ENCODE results near the gene HCST.

HCST gene, protein sequence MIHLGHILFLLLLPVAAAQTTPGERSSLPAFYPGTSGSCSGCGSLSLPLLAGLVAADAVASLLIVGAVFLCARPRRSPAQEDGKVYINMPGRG

DNA sequence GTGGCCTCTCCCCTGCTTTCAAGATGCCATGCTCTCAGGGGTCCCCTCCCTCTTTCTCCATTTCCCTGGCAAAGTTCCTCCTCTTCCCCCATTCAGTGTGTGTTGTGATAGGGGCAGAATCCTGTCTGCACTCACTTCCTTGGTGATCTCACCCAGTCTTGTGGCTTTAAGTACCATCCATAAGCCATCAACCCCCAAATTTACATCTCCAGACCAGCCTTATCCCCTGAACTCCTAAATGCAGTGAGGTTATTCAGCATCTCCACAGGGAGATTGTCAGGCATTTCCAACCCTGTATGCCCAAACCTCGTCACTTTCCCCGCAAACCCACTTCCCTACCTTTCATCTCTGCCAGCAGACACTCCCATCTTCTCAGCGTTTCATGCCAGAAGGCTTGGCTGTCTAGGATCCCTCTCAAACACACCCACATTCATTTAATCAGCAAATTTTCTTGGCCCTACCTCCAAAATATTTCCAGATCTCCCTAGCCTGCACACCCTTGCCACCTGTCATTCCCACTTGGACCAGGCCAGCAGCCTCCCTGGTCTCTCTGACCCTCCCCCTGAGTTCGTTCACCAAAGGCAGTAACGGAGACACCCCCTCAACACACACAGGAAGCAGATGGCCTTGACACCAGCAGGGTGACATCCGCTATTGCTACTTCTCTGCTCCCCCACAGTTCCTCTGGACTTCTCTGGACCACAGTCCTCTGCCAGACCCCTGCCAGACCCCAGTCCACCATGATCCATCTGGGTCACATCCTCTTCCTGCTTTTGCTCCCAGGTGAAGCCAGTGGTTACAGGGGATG lies at the start of gene HCST:
Gene HCST (plus strand): TSS at position 676 of the 808 bp plus-strand sequence. CDS start 65 bp downstream, at position 741.
- peak within 1 kb of the TSS; percentile 58 for H3K4me3 ChIP-seq (replicated peaks; ENCODE audit: low read depth, low read length)

DNA sequence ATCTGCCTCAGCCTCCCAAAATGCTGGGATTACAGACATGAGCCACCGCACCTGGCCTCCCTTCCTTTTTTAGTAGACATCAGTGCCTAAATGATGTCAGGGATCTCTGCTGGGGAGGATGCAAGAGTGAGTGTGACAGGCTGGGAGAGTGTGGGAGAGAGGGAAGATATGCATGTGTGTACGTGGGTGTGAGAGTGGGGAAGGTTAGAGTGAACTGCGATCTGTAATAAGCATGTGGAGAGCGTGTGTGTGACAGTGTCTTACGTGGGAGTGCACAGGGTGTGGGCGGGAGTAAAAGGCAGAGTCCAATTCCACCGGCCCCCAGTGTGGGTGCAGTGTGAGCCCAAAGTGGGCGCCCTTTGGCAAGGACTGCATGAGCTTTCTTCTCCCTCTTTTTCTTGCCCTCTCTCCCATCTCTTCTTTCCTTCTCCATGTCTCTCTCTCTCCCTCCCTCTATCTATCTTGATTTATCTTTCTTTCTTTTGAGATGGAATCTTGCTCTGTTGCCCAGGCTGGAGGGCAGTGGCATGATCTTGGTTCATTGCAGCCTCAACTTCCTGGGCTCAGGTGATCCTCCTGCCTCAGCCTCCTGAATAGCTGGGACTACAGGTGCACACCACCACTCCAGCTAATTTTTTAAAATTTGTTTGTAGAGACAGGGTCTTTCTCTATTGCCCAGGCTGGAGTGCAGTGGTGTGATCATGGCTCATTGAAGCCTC lies 49.1 kb upstream of the HCST start:
- no peaks in the 10 kb centered on the region for H3K36me3 ChIP-seq (ENCODE audit: control insufficient read depth, insufficient read depth, low read length)
- TF ChIP-seq, protein P1, sequence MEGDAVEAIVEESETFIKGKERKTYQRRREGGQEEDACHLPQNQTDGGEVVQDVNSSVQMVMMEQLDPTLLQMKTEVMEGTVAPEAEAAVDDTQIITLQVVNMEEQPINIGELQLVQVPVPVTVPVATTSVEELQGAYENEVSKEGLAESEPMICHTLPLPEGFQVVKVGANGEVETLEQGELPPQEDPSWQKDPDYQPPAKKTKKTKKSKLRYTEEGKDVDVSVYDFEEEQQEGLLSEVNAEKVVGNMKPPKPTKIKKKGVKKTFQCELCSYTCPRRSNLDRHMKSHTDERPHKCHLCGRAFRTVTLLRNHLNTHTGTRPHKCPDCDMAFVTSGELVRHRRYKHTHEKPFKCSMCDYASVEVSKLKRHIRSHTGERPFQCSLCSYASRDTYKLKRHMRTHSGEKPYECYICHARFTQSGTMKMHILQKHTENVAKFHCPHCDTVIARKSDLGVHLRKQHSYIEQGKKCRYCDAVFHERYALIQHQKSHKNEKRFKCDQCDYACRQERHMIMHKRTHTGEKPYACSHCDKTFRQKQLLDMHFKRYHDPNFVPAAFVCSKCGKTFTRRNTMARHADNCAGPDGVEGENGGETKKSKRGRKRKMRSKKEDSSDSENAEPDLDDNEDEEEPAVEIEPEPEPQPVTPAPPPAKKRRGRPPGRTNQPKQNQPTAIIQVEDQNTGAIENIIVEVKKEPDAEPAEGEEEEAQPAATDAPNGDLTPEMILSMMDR (IDR thresholded peaks at IDR 0.05; ENCODE audit: insufficient read depth, low read length, poor library complexity, severe bottlenecking): no peak
- H3K27me3 ChIP-seq (replicated peaks; ENCODE audit: control insufficient read depth, insufficient read depth, low read length): peaks cover 2% of the 10 kb centered on the region
- no peak for DNase-seq (ENCODE audit: extremely low read depth, insufficient read length)
- no peak overlapping the region for H3K4me3 ChIP-seq (replicated peaks; ENCODE audit: low read depth, low read length)

More for the DNA sequence above, at the start of gene HCST:
- TF ChIP-seq, protein P1 (IDR thresholded peaks at IDR 0.05; ENCODE audit: insufficient read depth, low read length, poor library complexity, severe bottlenecking): peak; percentile 2
- Histone ChIP-seq H3K27me3 (replicated peaks; ENCODE audit: control insufficient read depth, insufficient read depth, low read length) (no peaks in the 10 kb centered on the region), H3K36me3 (ENCODE audit: control insufficient read depth, insufficient read depth, low read length) (peaks cover 10% of the 10 kb centered on the region)
- peak; percentile 66 for DNase-seq (ENCODE audit: extremely low read depth, insufficient read length)

DNA sequence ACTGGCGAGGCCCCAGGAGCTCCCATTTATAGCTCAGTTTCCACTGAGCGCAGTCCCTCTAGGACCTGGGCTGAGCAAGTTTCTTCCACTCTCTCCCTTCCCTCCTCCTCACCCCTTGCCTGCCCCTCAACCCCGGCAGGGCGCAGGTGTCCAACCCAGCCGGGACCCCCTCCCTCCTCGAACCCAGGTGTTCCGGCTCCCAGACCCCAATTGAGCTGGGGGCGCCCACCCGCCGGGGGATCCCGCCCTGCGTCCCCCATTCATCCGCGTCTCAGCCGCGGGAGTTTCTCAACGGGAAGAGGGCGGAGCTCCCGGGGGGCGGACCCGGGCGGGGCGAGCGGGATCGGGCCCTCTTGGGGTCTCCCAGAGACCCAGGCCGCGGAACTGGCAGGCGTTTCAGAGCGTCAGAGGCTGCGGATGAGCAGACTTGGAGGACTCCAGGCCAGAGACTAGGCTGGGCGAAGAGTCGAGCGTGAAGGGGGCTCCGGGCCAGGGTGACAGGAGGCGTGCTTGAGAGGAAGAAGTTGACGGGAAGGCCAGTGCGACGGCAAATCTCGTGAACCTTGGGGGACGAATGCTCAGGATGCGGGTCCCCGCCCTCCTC lies 45.7 kb upstream of the HCST start, which contains the start of gene KIRREL2:
Gene KIRREL2 (plus strand): TSS at position 366 of the 604 bp plus-strand sequence. CDS start 209 bp downstream, at position 575.
- H3K36me3 ChIP-seq (ENCODE audit: control insufficient read depth, insufficient read depth, low read length): no peaks in the 10 kb centered on the region
- peaks cover 5% of the 10 kb centered on the region for H3K27me3 ChIP-seq (replicated peaks; ENCODE audit: control insufficient read depth, insufficient read depth, low read length)
- peak within 1 kb of the TSS; percentile 51 for H3K4me3 ChIP-seq (replicated peaks; ENCODE audit: low read depth, low read length)
- TF ChIP-seq, protein P1 (IDR thresholded peaks at IDR 0.05; ENCODE audit: insufficient read depth, low read length, poor library complexity, severe bottlenecking): no peak
- no peak for DNase-seq (ENCODE audit: extremely low read depth, insufficient read length)

DNA sequence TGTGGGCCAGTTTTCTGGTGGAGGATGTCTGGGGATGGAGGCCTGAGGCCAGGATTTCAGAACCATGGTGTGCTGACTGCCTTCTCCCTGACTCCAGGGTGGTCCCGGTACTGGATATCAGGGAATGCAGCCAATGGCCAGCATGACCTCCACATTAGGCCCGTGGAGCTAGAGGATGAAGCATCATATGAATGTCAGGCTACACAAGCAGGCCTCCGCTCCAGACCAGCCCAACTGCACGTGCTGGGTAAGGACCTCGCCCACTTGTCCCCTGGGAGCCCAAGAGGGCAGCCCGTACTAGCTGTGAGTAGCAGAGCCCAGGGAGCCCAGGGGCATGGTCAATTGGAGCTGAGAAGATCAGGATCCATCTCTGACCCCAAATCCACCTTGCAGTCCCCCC lies 44.0 kb upstream of the HCST start:
- Histone ChIP-seq H3K27me3 (replicated peaks; ENCODE audit: control insufficient read depth, insufficient read depth, low read length) (peaks cover 3% of the 10 kb centered on the region), H3K4me3 (replicated peaks; ENCODE audit: low read depth, low read length) (no peak overlapping the region), H3K36me3 (ENCODE audit: control insufficient read depth, insufficient read depth, low read length) (no peaks in the 10 kb centered on the region)
- DNase-seq (ENCODE audit: extremely low read depth, insufficient read length): no peak
- TF ChIP-seq, protein P1 (IDR thresholded peaks at IDR 0.05; ENCODE audit: insufficient read depth, low read length, poor library complexity, severe bottlenecking): no peak

DNA sequence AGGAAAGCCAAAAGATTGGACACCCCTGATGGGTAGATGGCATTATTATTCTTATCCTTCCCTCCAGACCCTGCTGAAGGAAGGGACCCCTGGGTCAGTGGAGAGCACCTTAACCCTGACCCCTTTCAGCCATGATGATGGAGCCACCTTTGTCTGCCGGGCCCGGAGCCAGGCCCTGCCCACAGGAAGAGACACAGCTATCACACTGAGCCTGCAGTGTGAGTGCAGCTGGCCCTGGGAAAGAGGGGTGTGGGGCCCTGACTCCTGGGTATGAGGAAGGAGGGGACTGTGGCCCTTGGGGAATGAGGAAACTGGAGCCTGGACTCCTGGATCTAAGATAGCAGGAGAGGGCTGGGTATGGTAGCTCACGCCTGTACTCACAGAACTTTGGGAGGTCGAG lies 42.9 kb upstream of the HCST start:
- H3K27me3 ChIP-seq (replicated peaks; ENCODE audit: control insufficient read depth, insufficient read depth, low read length): peaks cover 3% of the 10 kb centered on the region; the same call in 1 of the 2 replicates
- TF ChIP-seq, protein P1 (IDR thresholded peaks at IDR 0.05; ENCODE audit: insufficient read depth, low read length, poor library complexity, severe bottlenecking): no peak

More for the DNA sequence above, 42.9 kb upstream of the HCST start:
- H3K36me3 ChIP-seq (ENCODE audit: control insufficient read depth, insufficient read depth, low read length): no peaks in the 10 kb centered on the region
- H3K4me3 ChIP-seq (replicated peaks; ENCODE audit: low read depth, low read length): no peak overlapping the region
- no peak for DNase-seq (ENCODE audit: extremely low read depth, insufficient read length)

All from GM06990 (cell line).